ENCODE measurements around the gene ERG. TPM values are rescaled to one million over a fixed set of nuclear protein-coding genes. Genes with fewer than 3 reads are reported as not detected.

ERG gene
- total RNA-seq, 1 experiment from 2014 or later: not detected

- Mint-ChIP-seq H3K4me3 (ENCODE audit: low read depth, unreplicated experiment) (no peak overlapping the region), H3K27ac (ENCODE audit: unreplicated experiment) (no peak overlapping the region), H3K27me3 (ENCODE audit: unreplicated experiment) (peaks cover 75% of the 10 kb centered on the region), H3K9me3 (ENCODE audit: low read depth, unreplicated experiment) (no peaks in the 10 kb centered on the region), H3K4me1 (ENCODE audit: low read depth, unreplicated experiment) (no peaks in the 10 kb centered on the region), H3K36me3 (ENCODE audit: insufficient read depth, unreplicated experiment) (no peaks in the 10 kb centered on the region)
- CTCF ChIA-PET: no interaction called here
- intact Hi-C loops (cut with micrococcal nuclease; ENCODE audit: unreplicated experiment): no loop called here
- no peak for DNase-seq
- BruUV-seq (replicated peaks): no TSS peak
- TF ChIP-seq, protein P1, sequence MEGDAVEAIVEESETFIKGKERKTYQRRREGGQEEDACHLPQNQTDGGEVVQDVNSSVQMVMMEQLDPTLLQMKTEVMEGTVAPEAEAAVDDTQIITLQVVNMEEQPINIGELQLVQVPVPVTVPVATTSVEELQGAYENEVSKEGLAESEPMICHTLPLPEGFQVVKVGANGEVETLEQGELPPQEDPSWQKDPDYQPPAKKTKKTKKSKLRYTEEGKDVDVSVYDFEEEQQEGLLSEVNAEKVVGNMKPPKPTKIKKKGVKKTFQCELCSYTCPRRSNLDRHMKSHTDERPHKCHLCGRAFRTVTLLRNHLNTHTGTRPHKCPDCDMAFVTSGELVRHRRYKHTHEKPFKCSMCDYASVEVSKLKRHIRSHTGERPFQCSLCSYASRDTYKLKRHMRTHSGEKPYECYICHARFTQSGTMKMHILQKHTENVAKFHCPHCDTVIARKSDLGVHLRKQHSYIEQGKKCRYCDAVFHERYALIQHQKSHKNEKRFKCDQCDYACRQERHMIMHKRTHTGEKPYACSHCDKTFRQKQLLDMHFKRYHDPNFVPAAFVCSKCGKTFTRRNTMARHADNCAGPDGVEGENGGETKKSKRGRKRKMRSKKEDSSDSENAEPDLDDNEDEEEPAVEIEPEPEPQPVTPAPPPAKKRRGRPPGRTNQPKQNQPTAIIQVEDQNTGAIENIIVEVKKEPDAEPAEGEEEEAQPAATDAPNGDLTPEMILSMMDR (IDR thresholded peaks at IDR 0.05; ENCODE audit: unreplicated experiment): no peak
Measured at GRCh38 chr21:38384675-38385426, 113.4 kb downstream of the ERG start.

DNA sequence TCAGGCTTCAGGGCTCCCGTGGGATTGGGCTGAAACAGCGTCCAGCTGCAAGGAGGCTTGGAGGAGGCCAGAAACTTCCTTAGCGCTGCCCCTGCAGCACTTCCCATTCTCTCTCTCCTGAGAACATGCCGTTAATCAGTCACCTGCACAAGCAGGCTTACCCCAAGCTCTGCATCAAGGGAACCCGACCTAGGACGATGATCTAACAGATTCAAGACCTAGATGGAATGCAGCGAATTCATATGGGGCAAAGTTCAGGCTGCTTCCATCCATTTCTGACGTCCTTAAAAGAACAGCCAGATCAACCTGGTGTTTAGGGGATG is 114.1 kb downstream of the ERG start:
- H3K27me3 Mint-ChIP-seq (ENCODE audit: unreplicated experiment): peaks cover 73% of the 10 kb centered on the region
- intact Hi-C loops (cut with micrococcal nuclease; ENCODE audit: unreplicated experiment): no loop called here
- no peaks in the 10 kb centered on the region for H3K4me1 Mint-ChIP-seq (ENCODE audit: low read depth, unreplicated experiment)
- TF ChIP-seq, protein P1 (IDR thresholded peaks at IDR 0.05; ENCODE audit: unreplicated experiment): no peak
- no peaks in the 10 kb centered on the region for H3K36me3 Mint-ChIP-seq (ENCODE audit: insufficient read depth, unreplicated experiment)
- no TSS peak for BruUV-seq (replicated peaks)
- H3K9me3 Mint-ChIP-seq (ENCODE audit: low read depth, unreplicated experiment): no peaks in the 10 kb centered on the region
- no peak overlapping the region for H3K4me3 Mint-ChIP-seq (ENCODE audit: low read depth, unreplicated experiment)
- CTCF ChIA-PET: no interaction called here
- no peak for DNase-seq
- H3K27ac Mint-ChIP-seq (ENCODE audit: unreplicated experiment): no peak overlapping the region

DNA sequence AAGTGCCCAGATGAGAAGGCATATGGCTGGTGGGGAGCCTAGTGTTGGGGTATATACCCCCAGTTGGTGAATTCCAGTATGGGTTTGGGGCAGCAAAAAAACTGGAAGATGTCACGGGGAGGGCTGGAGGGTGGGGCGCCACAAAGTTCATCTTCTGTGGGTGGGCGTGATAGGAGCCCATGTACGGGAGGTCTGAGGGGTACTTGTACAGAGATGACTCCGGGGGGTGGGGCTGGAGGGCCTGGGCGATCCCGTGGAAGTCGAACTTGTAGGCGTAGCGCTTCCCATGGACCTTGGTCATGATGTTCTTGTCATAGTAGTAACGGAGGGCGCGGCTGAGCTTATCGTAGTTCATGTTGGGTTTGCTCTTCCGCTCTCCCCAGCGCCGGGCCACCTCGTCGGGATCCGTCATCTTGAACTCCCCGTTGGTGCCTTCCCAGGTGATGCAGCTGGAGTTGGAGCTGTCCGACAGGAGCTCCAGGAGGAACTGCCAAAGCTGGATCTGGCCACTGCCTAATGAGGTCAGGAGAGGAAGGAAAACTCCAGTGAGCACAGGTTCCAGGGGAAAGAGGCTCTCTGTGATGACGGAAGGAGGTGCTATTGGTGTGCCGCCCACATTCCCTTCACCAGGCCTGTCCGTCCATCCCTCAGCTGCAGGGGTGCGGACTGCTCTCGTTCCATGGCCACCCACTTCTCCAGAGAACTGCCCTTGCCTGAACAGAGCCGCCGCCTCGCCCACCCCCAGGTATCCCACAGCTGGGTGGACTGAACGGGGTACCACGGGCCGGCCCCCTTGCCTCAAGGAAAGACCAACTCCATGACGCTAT is 114.7 kb downstream of the ERG start:
- CTCF ChIA-PET: no interaction called here
- no peaks in the 10 kb centered on the region for H3K4me1 Mint-ChIP-seq (ENCODE audit: low read depth, unreplicated experiment)
- H3K36me3 Mint-ChIP-seq (ENCODE audit: insufficient read depth, unreplicated experiment): no peaks in the 10 kb centered on the region
- peaks cover 67% of the 10 kb centered on the region for H3K27me3 Mint-ChIP-seq (ENCODE audit: unreplicated experiment)
- no peak for DNase-seq
- BruUV-seq (replicated peaks): no TSS peak
- H3K4me3 Mint-ChIP-seq (ENCODE audit: low read depth, unreplicated experiment): no peak overlapping the region
- no peaks in the 10 kb centered on the region for H3K9me3 Mint-ChIP-seq (ENCODE audit: low read depth, unreplicated experiment)
- H3K27ac Mint-ChIP-seq (ENCODE audit: unreplicated experiment): no peak overlapping the region
- intact Hi-C loops (cut with micrococcal nuclease; ENCODE audit: unreplicated experiment): no loop called here
- TF ChIP-seq, protein P1 (IDR thresholded peaks at IDR 0.05; ENCODE audit: unreplicated experiment): no peak

- CTCF ChIA-PET: no interaction called here
- no peak overlapping the region for H3K4me3 Mint-ChIP-seq (ENCODE audit: low read depth, unreplicated experiment)
- no peak for DNase-seq
- H3K9me3 Mint-ChIP-seq (ENCODE audit: low read depth, unreplicated experiment): no peaks in the 10 kb centered on the region
- TF ChIP-seq, protein P1 (IDR thresholded peaks at IDR 0.05; ENCODE audit: unreplicated experiment): no peak
- H3K4me1 Mint-ChIP-seq (ENCODE audit: low read depth, unreplicated experiment): no peaks in the 10 kb centered on the region
- intact Hi-C loops (cut with micrococcal nuclease; ENCODE audit: unreplicated experiment): no loop called here
- BruUV-seq (replicated peaks): no TSS peak
- H3K36me3 Mint-ChIP-seq (ENCODE audit: insufficient read depth, unreplicated experiment): no peaks in the 10 kb centered on the region
- H3K27ac Mint-ChIP-seq (ENCODE audit: unreplicated experiment): no peak overlapping the region
- H3K27me3 Mint-ChIP-seq (ENCODE audit: unreplicated experiment): peaks cover 56% of the 10 kb centered on the region
Measured at GRCh38 chr21:38380481-38381137, 117.7 kb downstream of the ERG start.

All from Calu3 (cell line).